Measurements from ENCODE around the gene HSPBAP1.

GRCh38 chr3:122795674-122796195 is 2.1 kb upstream of the HSPBAP1 start:
- no peak for TF ChIP-seq CTCF (IDR thresholded peaks at IDR 0.05)
- TF ChIP-seq POLR2AphosphoS5 (IDR thresholded peaks at IDR 0.05) = peak in 1 of 3 donors; percentile 19
- TF ChIP-seq POLR2A (IDR thresholded peaks at IDR 0.05) = no peak
- no peak for TF ChIP-seq EP300 (IDR thresholded peaks at IDR 0.05; ENCODE audit: low read depth)
